C4-2B (cell line): Measurements from ENCODE around the gene METTL23.

Experiments
- CTCF ChIP-seq: fragments of 450-650 bp; conservative IDR thresholded peaks from 2 replicates; pipeline ENCODE4 v1.5.1; 2017; ENCODE audit warnings: mild to moderate bottlenecking
- ZFX ChIP-seq: fragments of 450-650 bp; IDR thresholded peaks from 2 replicates; pipeline ENCODE4 v1.6.1; 2017

DNA sequence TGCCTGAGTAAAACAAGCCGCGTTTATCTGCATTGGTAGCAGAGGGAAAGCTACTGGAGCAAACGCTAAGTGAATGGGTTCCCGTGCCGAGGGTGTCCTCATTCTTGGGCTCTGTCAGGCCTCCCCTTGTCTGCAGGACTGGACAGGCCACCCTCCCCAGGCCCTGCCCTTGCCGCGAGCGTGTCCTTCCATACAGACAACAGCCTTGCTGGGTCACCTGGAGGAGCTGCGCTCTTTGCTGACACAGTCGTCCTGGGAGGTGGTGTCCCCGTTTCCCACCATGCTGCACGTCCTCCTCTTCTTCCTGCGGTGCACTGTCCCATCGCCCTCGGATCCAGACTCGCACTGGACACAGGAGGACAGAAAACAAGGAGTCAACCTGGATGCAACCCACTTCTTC is 8.1 kb upstream of the METTL23 start:
- TF ChIP-seq CTCF = no peak
- no peak for TF ChIP-seq ZFX
